HG02798 (cell line): ENCODE results near the gene SIRPG.
"Not testable (repeated sequence)": the region's sequence is repeated elsewhere in the genome, so short reads cannot be mapped to it uniquely, and the experiment has no call there.

Source experiments
- ATAC-seq: cut with Tn5 transposase; IDR thresholded peaks from one replicate; pipeline ENCODE4 v1.9.1; 2021; ENCODE audit warnings: mild to moderate bottlenecking; ENCODE audit not compliant: unreplicated experiment, poor library complexity

SIRPG gene

DNA sequence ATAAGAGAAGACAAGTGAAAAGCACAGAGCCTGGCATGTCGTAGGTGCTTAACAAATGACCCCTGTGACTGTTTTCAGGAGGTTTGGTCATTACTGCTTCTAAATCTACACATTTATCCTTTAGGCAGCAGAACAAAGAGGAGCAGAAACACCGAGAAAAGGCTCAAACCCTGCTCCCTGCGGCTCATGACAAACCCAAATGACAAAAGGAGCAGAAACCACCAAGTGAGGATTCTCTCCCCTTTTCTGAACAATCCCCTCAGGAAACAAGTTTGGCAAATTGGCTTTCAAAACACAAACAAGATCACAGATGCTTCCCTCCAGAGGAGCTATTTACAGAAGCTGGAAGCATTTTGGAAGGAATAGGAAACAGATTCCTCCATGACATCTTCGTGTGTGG is 15.8 kb upstream of the SIRPG start:
- ATAC-seq, result no peak

DNA sequence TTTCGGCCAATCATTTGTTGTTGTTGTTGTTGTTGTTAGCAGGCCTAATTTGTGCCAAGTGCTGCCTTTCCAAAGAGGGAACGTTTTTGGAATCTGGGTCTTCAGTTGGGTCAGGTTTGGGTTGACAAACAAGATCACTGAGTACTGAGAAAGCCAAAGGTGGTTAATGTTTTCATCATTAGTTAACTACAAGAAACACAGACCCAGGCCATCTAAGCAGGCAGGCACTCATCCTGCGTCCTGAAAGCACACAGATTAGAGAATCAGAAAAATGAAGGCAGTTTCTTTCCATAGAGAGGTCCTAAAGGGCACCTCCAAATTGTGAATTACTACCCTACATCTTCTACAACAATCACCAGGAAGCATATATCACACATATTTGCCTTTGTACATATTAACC is 15.1 kb upstream of the SIRPG start:
- ATAC-seq, result no peak

DNA sequence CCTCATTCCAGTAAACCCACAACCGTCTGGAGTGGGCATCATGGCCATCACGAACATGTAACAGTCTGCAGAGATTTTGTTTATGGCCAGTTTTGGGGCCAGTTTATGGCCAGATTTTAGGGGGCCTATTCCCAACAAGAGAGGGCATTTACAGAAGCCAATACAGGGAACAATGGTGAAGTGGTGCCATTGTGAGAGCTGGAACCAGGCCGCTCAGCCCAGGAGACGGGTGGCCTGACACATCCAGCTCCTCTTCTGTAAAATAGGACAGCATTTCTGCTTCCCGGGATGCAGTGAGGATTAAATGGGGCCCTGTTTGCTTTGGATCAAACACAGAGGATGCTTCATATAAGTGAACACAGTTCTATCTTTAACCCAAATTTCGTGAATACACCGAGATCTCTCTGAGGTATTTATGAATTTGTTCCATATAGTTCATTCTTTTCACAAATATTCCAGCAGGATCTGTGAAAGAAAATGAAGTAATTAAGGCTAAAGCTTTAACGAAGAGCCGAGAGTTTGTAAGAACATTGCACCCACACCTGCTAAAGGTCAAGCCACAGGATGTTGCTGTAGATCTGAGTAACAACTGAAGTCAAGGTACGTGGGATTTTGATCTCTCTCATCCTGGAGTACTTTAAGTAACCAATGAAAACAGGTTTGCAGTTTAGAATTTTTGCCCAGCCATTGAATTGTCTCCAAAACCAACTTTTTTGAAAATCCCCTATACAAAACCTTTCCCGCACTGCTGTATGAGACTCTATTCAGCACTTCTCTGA is 14.5 kb upstream of the SIRPG start:
- no peak for ATAC-seq

DNA sequence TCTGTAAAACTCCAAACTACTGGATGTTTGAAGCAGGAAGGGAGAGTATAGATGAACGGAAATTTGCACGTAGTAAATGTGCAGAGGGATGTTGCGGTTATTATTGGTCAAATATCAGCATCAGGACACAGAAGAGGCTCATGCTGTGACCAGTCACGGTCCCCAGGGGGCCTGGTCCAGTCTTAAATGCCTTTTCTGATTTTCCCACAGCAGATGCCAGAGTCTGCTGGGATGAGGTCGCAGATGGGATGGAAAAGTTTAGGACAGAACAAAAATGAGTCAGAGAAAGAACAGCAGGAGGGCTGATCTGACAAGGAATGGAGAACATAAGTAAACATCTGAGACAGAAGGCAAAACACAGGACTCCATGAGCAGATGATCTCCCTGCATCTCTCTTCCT is 11.7 kb upstream of the SIRPG start:
- ATAC-seq, result no peak

DNA sequence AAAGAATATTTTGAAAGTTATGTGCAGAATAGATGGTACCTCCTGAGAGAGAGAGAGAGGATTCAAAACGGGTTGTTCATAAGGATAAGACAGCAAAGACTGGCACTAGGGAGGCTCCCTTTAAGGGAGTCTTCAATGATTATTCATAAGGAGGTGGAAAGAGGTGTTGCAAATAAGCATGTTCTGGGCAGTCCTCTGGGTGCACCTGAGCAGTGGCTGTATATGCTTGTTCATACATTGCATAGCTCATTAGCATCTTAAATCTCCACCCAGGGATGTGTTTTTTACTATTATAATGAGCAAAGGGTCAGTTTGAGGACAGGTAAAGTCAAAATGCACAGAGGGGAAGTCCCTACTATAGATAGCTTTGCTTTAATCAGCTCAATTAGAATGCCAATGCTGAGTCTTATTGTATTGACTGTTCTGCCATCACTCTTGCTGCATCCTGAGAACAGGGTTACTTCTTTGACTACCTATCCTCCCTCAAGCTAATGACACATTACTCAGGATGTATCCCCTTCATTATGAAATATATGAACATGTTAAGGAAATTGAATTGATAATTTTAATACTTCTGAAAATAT is 10.0 kb upstream of the SIRPG start:
- ATAC-seq, result no peak

DNA sequence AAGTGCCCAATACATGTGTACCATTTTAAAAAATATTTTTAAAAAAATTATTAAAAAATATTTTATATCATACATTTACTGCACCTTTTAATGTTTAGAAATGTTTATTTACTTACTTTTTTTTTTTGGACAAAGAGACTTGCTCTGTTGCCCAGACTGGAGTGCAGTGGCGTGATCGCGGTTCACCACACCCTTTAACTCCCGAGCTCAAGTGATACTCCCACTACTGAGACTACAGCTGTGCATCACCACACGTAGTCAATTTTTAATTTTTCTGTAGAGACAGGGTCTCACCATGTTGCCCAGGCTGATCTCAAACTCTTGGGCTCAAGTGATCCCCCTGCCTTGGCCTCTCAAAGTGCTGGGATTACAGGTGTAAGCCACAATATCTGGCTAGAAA is 9.2 kb upstream of the SIRPG start:
- no peak for ATAC-seq

DNA sequence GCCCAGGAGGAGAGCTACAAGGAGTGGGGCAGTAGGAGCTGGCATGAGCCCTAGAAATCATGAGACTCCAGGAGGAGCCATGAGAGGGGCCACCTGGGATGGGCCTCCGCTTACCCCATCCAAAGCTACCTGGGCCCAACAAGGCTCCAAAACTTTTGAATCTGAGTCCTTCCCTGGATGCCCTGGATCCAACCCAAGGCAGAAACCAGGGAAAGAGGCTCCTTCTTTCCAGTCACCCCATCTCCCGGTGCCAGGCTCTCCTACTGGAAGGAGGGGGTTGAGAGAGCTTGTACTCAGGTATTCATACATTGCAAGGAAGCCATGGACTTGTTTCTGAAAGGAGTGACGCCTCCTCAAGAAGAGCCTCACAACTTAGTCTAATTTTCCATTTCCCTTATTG is 7.8 kb upstream of the SIRPG start:
- no peak for ATAC-seq

DNA sequence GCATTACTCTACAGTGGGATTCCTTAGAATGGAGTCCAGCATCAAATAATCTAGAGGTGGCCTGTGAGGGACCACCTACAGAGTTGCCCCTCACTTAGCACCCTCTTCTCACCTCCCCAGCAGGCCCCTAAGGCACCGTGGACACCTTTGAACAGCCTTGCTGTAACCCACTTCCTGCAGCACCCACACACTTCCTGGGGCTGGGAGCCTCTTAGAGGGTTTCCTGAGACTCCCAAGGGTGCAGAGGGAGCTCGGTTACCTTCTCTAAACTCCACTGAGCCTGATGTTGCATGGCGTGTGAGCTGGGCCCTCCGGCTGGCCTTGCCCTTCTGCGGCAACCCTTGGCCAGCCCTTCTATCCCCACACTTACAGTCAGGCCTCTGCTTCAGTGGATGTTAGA is 7.3 kb upstream of the SIRPG start:
- no peak for ATAC-seq

DNA sequence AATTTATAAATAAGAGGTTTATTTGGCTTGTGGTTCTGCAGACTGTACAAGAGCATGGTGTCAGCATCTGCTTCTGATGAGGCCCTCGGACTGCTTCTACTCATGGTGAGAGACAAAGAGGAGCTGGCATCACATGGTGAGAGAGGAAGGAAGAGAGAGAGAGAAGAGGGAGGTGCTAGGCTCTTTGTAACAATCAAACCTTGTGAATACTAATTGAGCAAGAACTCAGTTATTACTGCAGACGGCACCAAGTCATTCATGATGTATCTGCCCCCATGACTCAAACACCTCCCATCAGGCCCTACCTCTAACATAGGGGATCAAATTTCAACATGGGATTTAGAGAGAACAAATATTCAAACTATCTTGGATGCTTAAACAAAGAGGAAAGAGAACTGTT is 6.3 kb upstream of the SIRPG start:
- ATAC-seq, result no peak

DNA sequence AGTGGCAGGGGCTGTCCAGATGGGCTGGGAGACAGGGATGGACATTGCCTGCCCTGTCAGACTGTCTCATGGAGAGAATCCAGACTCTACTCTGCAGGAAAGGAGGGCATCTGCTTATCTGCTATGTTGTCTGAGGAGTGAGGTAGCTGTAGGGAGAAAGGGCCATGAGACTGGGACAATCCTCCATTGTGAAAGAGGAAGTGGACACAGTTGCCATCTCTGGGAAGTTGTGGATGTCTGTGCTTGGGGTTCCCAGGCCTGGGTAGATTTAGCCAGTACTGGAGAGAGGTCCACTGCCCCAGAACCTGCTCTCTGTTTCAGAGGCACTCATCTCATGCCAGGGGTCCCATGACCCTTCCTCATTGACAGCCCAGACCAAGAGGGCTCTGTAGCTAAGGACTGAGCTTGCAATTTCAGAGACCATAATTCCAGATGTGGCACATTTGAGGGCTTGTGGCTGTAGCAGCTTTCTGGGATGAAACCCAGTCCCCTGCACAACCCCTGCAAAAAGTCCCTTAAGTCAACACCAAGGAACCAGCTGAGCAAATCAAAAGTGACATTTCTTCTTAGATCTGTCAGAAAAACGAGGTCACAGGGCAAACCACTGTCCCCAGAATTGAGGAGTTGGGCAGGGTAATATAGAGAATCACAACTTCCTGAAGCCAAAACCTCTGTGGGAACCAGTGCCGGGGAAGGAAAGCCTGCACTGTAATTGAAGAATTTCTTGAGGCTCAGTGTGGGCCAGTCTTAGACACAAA is 4.1 kb upstream of the SIRPG start:
- ATAC-seq, result no peak

DNA sequence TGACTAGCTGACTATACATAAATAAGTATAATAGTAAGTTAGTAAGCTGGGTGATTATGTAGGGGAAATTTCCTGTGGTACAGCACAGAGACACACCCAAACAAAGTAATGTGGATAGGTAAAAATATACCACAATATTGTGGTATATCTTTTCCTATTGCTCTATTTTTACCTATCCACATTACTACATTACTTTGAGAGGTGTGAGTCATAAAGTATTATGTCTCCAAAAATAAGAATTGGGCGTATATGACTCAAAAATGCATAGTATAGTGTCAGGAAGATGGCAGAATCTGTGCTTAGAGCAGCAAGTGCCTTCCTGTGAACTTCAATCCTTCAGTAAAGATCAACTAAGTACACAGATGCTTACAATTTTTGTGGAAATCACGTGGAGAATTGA is 2.7 kb upstream of the SIRPG start:
- no peak for ATAC-seq

DNA sequence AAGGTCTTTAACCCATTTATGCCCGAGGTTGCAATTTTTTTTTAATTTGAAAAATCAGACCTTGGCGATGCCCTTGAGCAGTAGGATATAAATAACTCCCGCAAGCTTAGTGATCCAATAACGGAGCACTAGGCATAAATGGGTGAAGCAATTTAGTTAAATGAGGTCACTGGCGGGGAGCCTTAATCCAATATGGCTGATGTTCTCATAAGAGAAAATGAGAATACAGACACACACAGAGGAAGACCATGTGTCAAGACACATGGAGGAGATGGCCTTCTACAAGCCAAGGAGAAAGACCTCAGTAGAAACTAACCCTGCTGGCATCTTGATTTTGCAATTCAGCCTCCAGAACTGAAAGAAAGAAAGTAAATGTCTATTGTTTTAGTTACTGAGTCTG is 735 bp downstream of the SIRPG start:
- no peak for ATAC-seq

DNA sequence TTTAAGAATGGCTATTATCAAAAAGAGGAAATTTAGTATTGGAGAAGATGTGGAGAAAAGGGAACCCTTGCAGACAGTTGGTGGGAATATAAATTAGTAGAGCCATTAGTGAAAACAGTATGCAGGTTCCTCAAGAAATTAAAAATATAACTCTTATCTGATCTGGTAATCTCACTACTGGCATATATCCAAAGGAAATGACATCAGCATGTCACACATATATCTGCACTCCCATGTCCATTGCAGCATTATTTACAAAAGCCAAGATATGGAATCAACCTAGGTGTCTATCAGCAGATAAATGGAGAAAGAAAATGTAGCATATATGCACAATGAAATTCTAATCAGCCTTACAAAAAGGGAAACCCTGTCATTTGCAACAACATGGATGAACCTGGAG is 2.6 kb downstream of the SIRPG start:
- ATAC-seq, result no peak

DNA sequence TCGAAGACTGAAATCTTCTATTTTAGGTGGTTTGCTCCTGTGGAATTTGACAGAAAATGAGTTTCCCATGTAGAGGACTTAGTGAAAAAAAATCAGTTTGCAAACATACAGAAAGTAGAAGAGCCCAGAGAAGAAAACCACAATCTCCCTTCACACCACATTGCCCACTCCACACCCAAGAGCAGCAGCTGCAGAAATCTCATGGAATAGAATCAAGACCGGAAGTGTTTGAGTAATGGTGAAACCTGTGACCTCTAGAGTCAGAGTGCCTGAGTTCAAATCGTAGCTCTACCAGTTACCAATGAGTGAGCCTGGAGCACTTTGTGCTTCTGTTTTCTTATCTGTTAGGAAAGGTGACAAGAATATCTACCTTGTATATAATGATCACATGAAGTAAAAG is 4.6 kb downstream of the SIRPG start:
- ATAC-seq, result no peak

DNA sequence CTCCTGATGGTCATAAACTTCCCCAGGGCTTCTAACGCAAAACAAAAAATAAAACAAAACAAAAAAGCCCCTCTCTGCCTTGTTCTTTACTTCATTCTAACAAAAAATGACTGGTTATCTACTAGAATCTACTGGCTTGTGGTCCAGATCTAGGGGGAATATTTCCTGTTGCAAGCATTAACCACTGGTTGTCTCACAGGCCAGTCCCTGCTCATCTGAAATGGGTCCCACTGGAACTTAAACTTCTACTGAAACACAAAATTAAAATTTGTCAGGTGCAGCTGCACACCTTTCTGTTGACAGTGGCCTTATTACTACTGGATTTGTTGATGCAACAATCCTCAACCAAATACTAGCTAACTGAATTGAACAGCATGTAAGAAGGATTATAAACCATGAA is 5.5 kb downstream of the SIRPG start:
- ATAC-seq, result no peak

DNA sequence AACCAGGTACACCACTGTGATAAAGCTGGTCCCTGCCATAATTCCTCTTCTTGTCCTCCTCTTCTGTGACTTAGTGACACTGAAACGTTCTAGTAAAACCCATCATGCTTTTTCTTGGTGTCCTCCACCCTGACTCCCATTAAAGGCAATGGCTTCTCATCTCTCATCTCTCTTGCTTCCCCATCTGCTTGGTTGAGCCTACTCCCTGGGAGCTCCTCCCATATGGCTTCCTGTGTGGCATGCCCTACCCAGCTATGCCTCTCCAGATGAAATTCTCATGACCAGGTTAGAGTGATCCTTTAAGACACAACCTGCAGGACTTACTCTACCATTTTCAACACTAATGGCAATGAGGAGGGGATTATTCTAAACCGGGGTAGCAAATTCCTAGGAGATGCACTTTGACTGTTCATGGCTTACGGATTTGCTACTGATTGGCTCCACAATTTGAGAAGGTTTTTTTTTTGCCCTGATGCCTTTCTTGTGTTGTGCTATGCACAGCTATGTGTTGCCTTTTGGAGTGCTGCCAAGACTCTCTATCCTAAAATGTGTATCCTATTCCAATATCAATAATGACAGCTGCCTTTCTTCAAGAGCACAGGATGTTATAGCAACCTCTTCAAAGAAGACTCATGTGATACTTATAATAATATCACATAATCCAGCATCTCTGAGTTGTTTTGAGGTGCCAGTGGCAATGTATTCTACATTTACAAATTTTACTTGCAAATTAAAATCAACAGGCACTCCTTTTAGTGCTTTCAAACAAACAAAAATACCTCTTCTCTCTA is 6.1 kb downstream of the SIRPG start:
- no peak for ATAC-seq

DNA sequence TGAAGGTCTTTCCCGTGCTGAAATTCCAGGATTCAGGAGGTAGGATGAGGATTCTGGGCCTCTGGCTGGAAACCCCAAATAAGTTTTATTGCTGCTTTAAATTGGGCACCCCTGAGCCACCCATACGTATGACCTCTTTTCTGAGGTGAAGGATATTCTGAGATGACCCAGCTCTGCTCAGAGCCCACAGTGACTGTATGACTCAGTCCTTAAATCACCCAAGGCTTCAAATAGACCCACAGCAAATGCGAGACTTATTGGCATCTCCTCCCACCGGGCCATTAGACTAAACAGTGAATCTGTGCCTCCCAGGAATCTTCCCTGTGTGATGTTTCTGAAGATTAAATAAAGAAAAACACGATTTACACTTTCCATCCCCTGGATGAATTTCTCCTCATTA is 9.5 kb downstream of the SIRPG start:
- no peak for ATAC-seq

DNA sequence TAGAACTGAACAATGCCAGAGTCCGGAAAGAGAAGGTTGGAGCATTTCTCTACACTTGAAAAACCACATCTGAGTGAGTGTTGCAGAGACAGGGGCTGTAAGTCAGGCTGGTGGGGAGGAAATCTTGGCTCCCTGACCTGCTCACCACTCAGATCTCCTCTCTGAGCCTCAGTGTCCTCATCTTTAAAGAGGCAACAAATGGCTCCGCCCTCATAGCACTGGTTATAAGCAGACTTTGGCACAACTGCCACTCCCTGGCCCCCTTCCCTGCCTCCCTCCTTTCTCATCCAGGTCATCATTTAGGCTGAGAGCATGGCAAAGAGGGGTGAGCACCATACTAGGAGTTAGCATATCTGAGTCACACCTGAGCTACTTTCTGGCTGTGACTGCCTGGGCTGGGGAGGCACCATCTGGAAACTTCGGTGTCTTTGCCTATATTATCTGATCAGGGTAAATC is 10.6 kb downstream of the SIRPG start:
- ATAC-seq, result no peak

DNA sequence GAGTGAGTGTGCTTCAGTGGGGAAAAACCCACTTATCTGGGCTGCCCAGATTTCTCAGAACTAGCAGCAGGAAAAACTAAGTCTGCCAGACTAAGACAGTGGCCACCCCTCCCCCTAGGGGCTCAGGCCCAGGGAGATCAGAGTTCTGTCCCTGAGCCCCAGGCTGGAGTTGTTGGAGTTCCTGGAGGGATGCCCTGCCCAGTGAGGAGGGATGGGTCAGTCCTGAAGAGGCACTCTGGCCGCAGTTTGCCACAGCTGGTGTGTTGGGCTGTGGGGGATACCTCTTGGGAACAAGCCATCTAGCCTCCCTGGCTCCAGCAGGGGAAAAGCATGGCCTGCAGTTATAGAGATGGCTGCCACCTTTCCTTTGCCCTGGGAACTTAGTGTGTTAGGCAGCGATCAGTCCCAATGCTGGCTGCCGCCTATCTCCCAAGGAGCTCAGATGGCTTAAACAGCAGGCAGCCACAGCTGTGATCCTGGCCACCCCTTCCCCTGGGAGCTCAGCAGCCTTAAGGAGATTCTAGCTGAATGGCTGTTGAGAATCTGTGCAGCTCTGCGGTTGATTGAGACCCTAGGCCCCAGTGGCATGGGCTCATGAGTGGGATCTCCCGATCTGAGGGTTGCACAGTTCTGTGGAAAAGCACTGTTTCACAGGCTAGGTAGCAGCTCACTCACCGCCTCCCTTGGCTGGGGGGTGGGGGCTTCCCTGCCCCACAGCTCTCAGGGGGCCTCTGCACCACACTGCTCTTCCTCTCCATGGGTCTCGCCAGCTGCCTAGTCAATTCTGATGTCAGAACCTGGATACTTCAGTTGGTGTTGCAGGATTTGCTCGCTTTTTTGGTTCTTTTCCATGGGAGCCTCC is 13.2 kb downstream of the SIRPG start:
- ATAC-seq, result no peak

DNA sequence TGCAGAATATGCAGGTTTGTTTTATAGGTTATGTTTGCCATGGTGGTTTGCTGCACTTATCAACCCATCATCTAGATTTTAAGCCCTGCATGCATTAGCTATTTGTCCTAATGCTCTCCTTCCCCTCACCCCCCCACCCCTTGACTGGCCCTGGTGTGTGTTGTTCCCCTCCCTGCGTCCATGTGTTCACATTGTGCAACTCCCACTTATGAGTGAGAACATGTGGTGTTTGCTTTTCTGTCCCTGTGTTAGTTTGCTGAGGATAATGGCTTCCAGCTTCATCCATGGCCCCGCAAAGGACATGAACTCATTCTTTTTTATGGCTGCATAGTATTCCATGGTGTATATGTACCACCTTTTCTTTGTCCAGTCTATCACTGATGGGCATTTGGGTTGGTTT is 18.9 kb downstream of the SIRPG start:
- not testable (repeated sequence) for ATAC-seq
